HG03378 (cell line): Measurements from ENCODE around the gene MYLK.

ENCODE experiments used
- ATAC-seq: cut with Tn5 transposase; IDR thresholded peaks from one replicate; pipeline ENCODE4 v1.9.1; 2021; ENCODE audit warnings: mild to moderate bottlenecking, moderate library complexity; ENCODE audit not compliant: unreplicated experiment

Gene MYLK

GRCh38 chr3:123878807-123879206 lies 5.3 kb downstream of the MYLK start:
- no peak for ATAC-seq

- ATAC-seq, result no peak
These were observed 6.2 kb downstream of the MYLK start for GRCh38 chr3:123877965-123878364.

- ATAC-seq, result no peak
These were observed 6.7 kb downstream of the MYLK start for GRCh38 chr3:123877466-123877865.

GRCh38 chr3:123876858-123877257 lies 7.3 kb downstream of the MYLK start:
- ATAC-seq, result no peak

GRCh38 chr3:123872621-123873020 lies 11.5 kb downstream of the MYLK start:
- ATAC-seq, result no peak

GRCh38 chr3:123871946-123872345 lies 12.2 kb downstream of the MYLK start:
- ATAC-seq, result no peak

GRCh38 chr3:123870033-123870432 lies 14.1 kb downstream of the MYLK start:
- ATAC-seq, result no peak

- ATAC-seq, result no peak
These were observed 15.0 kb downstream of the MYLK start for GRCh38 chr3:123869165-123869564.

GRCh38 chr3:123864706-123865105 lies 19.4 kb downstream of the MYLK start:
- ATAC-seq, result no peak

GRCh38 chr3:123862152-123862551 lies 22.0 kb downstream of the MYLK start:
- ATAC-seq, result no peak

GRCh38 chr3:123861081-123861836 lies 22.9 kb downstream of the MYLK start:
- no peak for ATAC-seq

GRCh38 chr3:123859177-123859576 lies 25.0 kb downstream of the MYLK start:
- ATAC-seq, result no peak

GRCh38 chr3:123854905-123855304 lies 29.2 kb downstream of the MYLK start:
- no peak for ATAC-seq

- ATAC-seq, result no peak
These were observed 30.3 kb downstream of the MYLK start for GRCh38 chr3:123853686-123854372.

GRCh38 chr3:123847209-123847608 lies 36.9 kb downstream of the MYLK start:
- ATAC-seq, result no peak

- ATAC-seq, result no peak
These were observed 40.5 kb downstream of the MYLK start for GRCh38 chr3:123843668-123844067.

- ATAC-seq, result no peak
These were observed 41.4 kb downstream of the MYLK start for GRCh38 chr3:123842711-123843110.

GRCh38 chr3:123841476-123842238 lies 42.5 kb downstream of the MYLK start:
- ATAC-seq, result no peak

- ATAC-seq, result no peak
These were observed 43.2 kb downstream of the MYLK start for GRCh38 chr3:123840961-123841360.

GRCh38 chr3:123837858-123838257 lies 46.3 kb downstream of the MYLK start:
- ATAC-seq, result no peak

- ATAC-seq, result no peak
These were observed 49.5 kb downstream of the MYLK start for GRCh38 chr3:123834631-123835030.

GRCh38 chr3:123833398-123833785 lies 50.7 kb downstream of the MYLK start:
- ATAC-seq, result no peak
